Naive thymus-derived CD4-positive, alpha-beta T cell (primary cell): ENCODE results near the gene PTGER1. TPM values are rescaled to one million over a fixed set of nuclear protein-coding genes. Genes with fewer than 3 reads are reported as not detected.
A peak's percentile ranks its signal among the peaks of the same experiment; 100 is the strongest.

Experiments used
- ATAC-seq: fragments of 150-1000 bp; cut with Tn5 transposase; 2 replicates; pipeline ENCODE4 v1.10.0; 2021; ENCODE audit warnings: mild to moderate bottlenecking, moderate library complexity
- CTCF ChIA-PET: fragments of 350-600 bp; sonication (Branson Sonifier 250); formaldehyde crosslinking; loops from one replicate; lab custom pipeline; 2021; ENCODE audit warnings: antibody characterized with exemption; lab: Charles Lee
- POLR2A ChIA-PET: fragments of 350-600 bp; sonication (Branson Sonifier 250); formaldehyde crosslinking; loops from one replicate; lab custom pipeline; 2021; ENCODE audit warnings: antibody characterized with exemption, inconsistent platforms; lab: Charles Lee
- DNase-seq, 9 donors: peaks; one replicate each; pipeline versions ENCODE4 v3.0.0 to v3.0.0-alpha.2; 2020 to 2022; ENCODE audit warnings: mixed read lengths in 1 of 9
- H3K27ac ChIP-seq: one replicate; pipeline ENCODE4 v1.7.0; 2013; ENCODE audit warnings: mild to moderate bottlenecking, low read depth, low read length, moderate library complexity
- H3K27me3 ChIP-seq, 2 donors: one replicate each; pipeline ENCODE4 v1.7.0; 2013; ENCODE audit warnings: low read length in 2 of 2, mild to moderate bottlenecking in 2 of 2, moderate library complexity in 2 of 2; ENCODE audit not compliant: control insufficient read depth in 2 of 2, insufficient read depth in 2 of 2
- H3K36me3 ChIP-seq, 3 experiments: 1 replicate in 2 of 3; 2 replicates in 1 of 3; pipeline ENCODE4 v1.7.0; 2013; ENCODE audit warnings: low read length in 3 of 3, mild to moderate bottlenecking in 3 of 3, moderate library complexity in 1 of 3; ENCODE audit not compliant: insufficient read depth in 3 of 3, control insufficient read depth in 2 of 3
- H3K4me1 ChIP-seq, 2 donors: one replicate each; pipeline ENCODE4 v1.7.0; 2013; ENCODE audit warnings: low read length in 2 of 2, mild to moderate bottlenecking in 2 of 2, moderate library complexity in 1 of 2; ENCODE audit not compliant: control insufficient read depth in 2 of 2, insufficient read depth in 2 of 2
- H3K4me3 ChIP-seq: 2 replicates; pipeline ENCODE4 v1.7.0; 2013; ENCODE audit warnings: mild to moderate bottlenecking, low read length
- H3K9me3 ChIP-seq, 3 experiments: 1 replicate in 2 of 3; 2 replicates in 1 of 3; pipeline ENCODE4 v1.7.0; 2013; ENCODE audit warnings: low read length in 3 of 3; ENCODE audit not compliant: control insufficient read depth in 2 of 3
- H3K27ac Mint-ChIP-seq, 9 donors: one replicate each; pipeline ENCODE4 v1.8.0; 2020 to 2022; ENCODE audit warnings: mixed read lengths in 9 of 9, mild to moderate bottlenecking in 8 of 9, moderate library complexity in 5 of 9, inconsistent platforms in 2 of 9
- H3K27me3 Mint-ChIP-seq, 5 donors: one replicate each; pipeline ENCODE4 v1.8.0; 2021 to 2022; ENCODE audit warnings: mixed read lengths in 5 of 5, mild to moderate bottlenecking in 1 of 5
- H3K36me3 Mint-ChIP-seq, 5 donors: one replicate each; pipeline ENCODE4 v1.8.0; 2020 to 2022; ENCODE audit warnings: mixed read lengths in 5 of 5, mild to moderate bottlenecking in 3 of 5, inconsistent platforms in 1 of 5
- H3K4me1 Mint-ChIP-seq, 7 donors: one replicate each; pipeline ENCODE4 v1.8.0; 2020 to 2022; ENCODE audit warnings: mixed read lengths in 7 of 7, mild to moderate bottlenecking in 3 of 7, inconsistent platforms in 1 of 7
- H3K4me3 Mint-ChIP-seq, 10 donors: one replicate each; pipeline ENCODE4 v1.8.0; 2020 to 2022; ENCODE audit warnings: mild to moderate bottlenecking in 10 of 10, mixed read lengths in 10 of 10, moderate library complexity in 6 of 10, inconsistent platforms in 2 of 10
- H3K9me3 Mint-ChIP-seq, 11 donors: one replicate each; pipeline ENCODE4 v1.8.0; 2020 to 2022; ENCODE audit warnings: mixed read lengths in 11 of 11, mild to moderate bottlenecking in 4 of 11, inconsistent platforms in 1 of 11, moderate library complexity in 1 of 11
- intact Hi-C, 2 donors: fragments of 100-400 bp; cut with micrococcal nuclease; formaldehyde crosslinking; loops; one replicate each; pipeline ENCODE4 v1.15.1; 2023
- polyA plus RNA-seq, 2 donors: library from polyadenylated mRNA; unstranded; fragments of 300-500 nt; fragmentation: Illumina TruSeq; gene quantifications; one replicate each; pipeline ENCODE4 v1.2.3, GENCODE V29; 2021
- total RNA-seq, 6 experiments: library from RNA in 5 of 6; stranded (reverse) in 5 of 6; gene quantifications; 1 replicate in 5 of 6; 2 replicates in 1 of 6; pipeline ENCODE4 v1.2.3 and lab custom pipeline; 2021 to 2026

PTGER1 gene
- total and polyA plus RNA-seq, 7 experiments from 2014 or later = 0.46 TPM; not detected in 6

GRCh38 chr19:14437578-14438140 lies 37.5 kb downstream of the PTGER1 start:
- ATAC-seq = no peak
- Mint-ChIP-seq H3K27me3 (no peaks in the 10 kb centered on the region), H3K36me3 (peaks cover 0 to 19% (median 10%) of the 10 kb centered on the region in 5 donors), H3K4me1 (peaks cover 31 to 72% (median 50%) of the 10 kb centered on the region in 7 donors), H3K4me3 (peak overlapping the region in 9 of 10 donors; percentile 15 to 58 (median 34)), H3K27ac (peak overlapping the region in 8 of 9 donors; percentile 28 to 96 (median 70)), H3K9me3 (no peaks in the 10 kb centered on the region)
- no peaks in the 10 kb centered on the region for H3K27me3 ChIP-seq
- peak overlapping the region; percentile 26 for H3K27ac ChIP-seq
- peaks cover 0 to 13% (median 8%) of the 10 kb centered on the region in 3 experiments for H3K36me3 ChIP-seq
- ChIA-PET CTCF (interaction anchor here (0.7 to 1.2 kb wide), 3 partner anchors 9 to 68 kb away, joined by 3 to 4 read pairs (median 3); no protein-coding TSS in a partner anchor), POLR2A (interaction anchor here (0.5 to 7.0 kb wide), 6 partner anchors 19 to 209 kb away, joined by 3 to 37 read pairs (median 4); partner anchors contain the start of gene DDX39A)
- no peaks in the 10 kb centered on the region for H3K9me3 ChIP-seq
- DNase-seq = no peak
- peaks cover 41 to 42% of the 10 kb centered on the region in 2 donors for H3K4me1 ChIP-seq
- intact Hi-C loops = no loop called here
- no peak overlapping the region for H3K4me3 ChIP-seq

- POLR2A ChIA-PET = interaction anchor here (0.6 to 7.0 kb wide), 5 partner anchors 16 to 339 kb away, joined by 3 to 37 read pairs (median 3); partner anchors contain the start of gene DDX39A
- Histone ChIP-seq H3K4me3 (no peak overlapping the region), H3K27me3 (no peaks in the 10 kb centered on the region), H3K36me3 (no peaks in the 10 kb centered on the region), H3K9me3 (no peaks in the 10 kb centered on the region), H3K4me1 (peaks cover 37 to 39% of the 10 kb centered on the region in 2 donors), H3K27ac (peak overlapping the region; percentile 12)
- DNase-seq (no peak), ATAC-seq (no peak)
- Mint-ChIP-seq H3K9me3 (no peaks in the 10 kb centered on the region), H3K27me3 (peaks cover 0 to 7% (median 0%) of the 10 kb centered on the region in 5 donors), H3K36me3 (peaks cover 0 to 13% (median 6%) of the 10 kb centered on the region in 5 donors), H3K27ac (peak overlapping the region; percentile 73 to 96 (median 81)), H3K4me3 (peak overlapping the region; percentile 7 to 84 (median 65)), H3K4me1 (peaks cover 29 to 71% (median 54%) of the 10 kb centered on the region in 7 donors)
- intact Hi-C loops = no loop called here
- CTCF ChIA-PET = interaction anchor here (0.6 to 1.7 kb wide), 3 partner anchors 14 to 49 kb away, joined by 3 to 5 read pairs (median 4); no protein-coding TSS in a partner anchor
Observed at GRCh38 chr19:14435320-14436050, 39.7 kb downstream of the PTGER1 start.

- Mint-ChIP-seq H3K4me3 (peak overlapping the region; percentile 61 to 84 (median 80)), H3K9me3 (peaks cover 0 to 1% (median 0%) of the 10 kb centered on the region in 11 donors), H3K27ac (peak overlapping the region; percentile 79 to 97 (median 89)), H3K27me3 (peaks cover 0 to 11% (median 0%) of the 10 kb centered on the region in 5 donors), H3K36me3 (peaks cover 0 to 9% (median 0%) of the 10 kb centered on the region in 5 donors), H3K4me1 (peaks cover 21 to 64% (median 49%) of the 10 kb centered on the region in 7 donors)
- DNase-seq (peak in 2 of 9 donors; percentile 32 to 45), ATAC-seq (peak; percentile 77)
- H3K9me3 ChIP-seq = no peaks in the 10 kb centered on the region
- H3K4me3 ChIP-seq = peak overlapping the region; percentile 67
- intact Hi-C loops = loop anchor here in 1 of 2 donors (5.0 kb wide), 4 partner anchors 118 to 453 kb away; partner anchors contain the start of genes NDUFB7 and OR7A17
- ChIA-PET CTCF (interaction anchor here (1.1 kb wide), 1 partner anchor 46 kb away, joined by 5 read pairs; no protein-coding TSS in a partner anchor), POLR2A (interaction anchor here (0.6 to 0.8 kb wide), 3 partner anchors 22 to 284 kb away, joined by 3 to 4 read pairs (median 3); no protein-coding TSS in a partner anchor)
- H3K27ac ChIP-seq = peak overlapping the region; percentile 88
- H3K36me3 ChIP-seq = no peaks in the 10 kb centered on the region
- no peaks in the 10 kb centered on the region for H3K27me3 ChIP-seq
- peaks cover 33 to 37% of the 10 kb centered on the region in 2 donors for H3K4me1 ChIP-seq
Observed at GRCh38 chr19:14434543-14435319, 40.4 kb downstream of the PTGER1 start.

GRCh38 chr19:14433554-14434501 lies 41.3 kb downstream of the PTGER1 start:
- POLR2A ChIA-PET = interaction anchor here (0.5 to 1.0 kb wide), 6 partner anchors 14 to 297 kb away, joined by 3 to 5 read pairs (median 3); partner anchors contain the start of gene DDX39A
- no peaks in the 10 kb centered on the region for H3K27me3 ChIP-seq
- peak; percentile 66 for ATAC-seq
- Mint-ChIP-seq H3K9me3 (peaks cover 0 to 1% (median 0%) of the 10 kb centered on the region in 11 donors), H3K4me3 (peak overlapping the region; percentile 61 to 84 (median 80)), H3K36me3 (peaks cover 0 to 6% (median 0%) of the 10 kb centered on the region in 5 donors), H3K4me1 (peaks cover 14 to 57% (median 42%) of the 10 kb centered on the region in 7 donors), H3K27me3 (peaks cover 0 to 14% (median 0%) of the 10 kb centered on the region in 5 donors), H3K27ac (peak overlapping the region; percentile 73 to 97 (median 89))
- peak in 8 of 9 donors; percentile 39 to 74 (median 60) for DNase-seq
- no peaks in the 10 kb centered on the region for H3K9me3 ChIP-seq
- H3K4me1 ChIP-seq = peaks cover 24 to 28% of the 10 kb centered on the region in 2 donors
- peak overlapping the region; percentile 67 for H3K4me3 ChIP-seq
- H3K27ac ChIP-seq = peak overlapping the region; percentile 88
- intact Hi-C loops = loop anchor here (2.0 to 5.0 kb wide), 5 partner anchors 53 to 453 kb away; partner anchors contain the start of genes NDUFB7 (in 1 of the 2) and OR7A17 (in 1 of the 2)
- CTCF ChIA-PET = no interaction called here
- no peaks in the 10 kb centered on the region for H3K36me3 ChIP-seq
